ENCODE data around the gene RNF169. TPM values are rescaled to one million over a fixed set of nuclear protein-coding genes. Genes with fewer than 3 reads are reported as not detected.
"Not testable (repeated sequence)": the region's sequence is repeated elsewhere in the genome, so short reads cannot be mapped to it uniquely, and the experiment has no call there.

RNF169 gene
- polyA plus RNA-seq, 1 donor, result 15.5 TPM

DNA sequence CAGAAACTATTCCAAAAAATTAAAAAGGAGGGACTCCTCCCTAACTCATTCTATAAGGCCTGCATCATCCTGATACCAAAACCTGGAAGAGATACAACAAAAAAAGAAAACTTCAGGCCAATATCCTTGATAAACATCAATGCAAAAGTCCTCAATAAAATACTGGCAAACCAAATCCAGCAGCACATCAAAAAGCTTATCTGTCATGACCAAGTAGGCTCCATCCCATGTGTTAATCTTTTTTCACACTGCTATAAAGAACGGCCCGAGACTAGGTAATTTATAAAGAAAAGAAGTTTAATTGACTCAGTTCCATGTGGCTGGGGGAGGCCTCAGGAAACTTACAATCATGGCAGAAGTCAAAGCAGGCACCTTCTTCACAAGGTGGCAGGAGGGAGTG, 76.9 kb downstream of the RNF169 start:
- DNase-seq, result not testable (repeated sequence)

DNA sequence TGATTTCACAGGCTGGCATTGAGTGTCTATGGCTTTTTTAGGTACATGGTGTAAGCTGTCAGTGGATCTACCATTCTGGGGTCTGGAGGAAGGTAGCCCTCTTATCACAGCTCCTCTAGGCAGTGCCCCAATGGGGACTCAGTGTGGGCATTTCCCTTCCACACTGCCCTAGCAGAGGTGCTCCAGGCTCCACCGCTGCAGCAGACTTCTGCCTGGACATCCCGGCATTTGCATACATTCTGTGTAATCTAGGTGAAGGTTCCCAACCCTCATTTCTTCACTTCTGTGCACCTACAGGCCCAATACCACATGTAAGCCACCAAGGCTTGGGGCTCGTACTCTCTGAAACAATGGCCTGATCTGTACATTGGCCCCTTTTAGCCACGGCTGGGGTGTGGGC, 78.3 kb downstream of the RNF169 start:
- DNase-seq, result no peak

DNA sequence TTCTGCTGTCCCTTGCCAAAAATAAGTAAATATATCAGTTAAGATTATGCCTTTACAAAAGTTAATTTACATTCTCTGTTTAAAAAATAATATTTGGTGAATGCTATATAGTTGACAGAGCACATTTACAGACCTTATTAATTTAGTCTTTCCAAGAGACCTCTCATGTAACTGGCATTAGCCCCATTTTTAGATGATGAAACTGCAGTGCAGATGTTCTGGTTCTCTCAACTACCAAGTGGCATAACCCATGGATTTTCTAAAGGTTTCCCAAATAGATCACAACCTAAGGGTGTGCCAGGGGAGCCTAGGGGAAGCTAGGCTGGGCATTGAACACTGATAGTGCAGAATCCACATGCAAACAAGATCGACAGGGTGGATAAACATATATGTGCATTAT, 88.5 kb downstream of the RNF169 start:
- DNase-seq, result no peak

DNA sequence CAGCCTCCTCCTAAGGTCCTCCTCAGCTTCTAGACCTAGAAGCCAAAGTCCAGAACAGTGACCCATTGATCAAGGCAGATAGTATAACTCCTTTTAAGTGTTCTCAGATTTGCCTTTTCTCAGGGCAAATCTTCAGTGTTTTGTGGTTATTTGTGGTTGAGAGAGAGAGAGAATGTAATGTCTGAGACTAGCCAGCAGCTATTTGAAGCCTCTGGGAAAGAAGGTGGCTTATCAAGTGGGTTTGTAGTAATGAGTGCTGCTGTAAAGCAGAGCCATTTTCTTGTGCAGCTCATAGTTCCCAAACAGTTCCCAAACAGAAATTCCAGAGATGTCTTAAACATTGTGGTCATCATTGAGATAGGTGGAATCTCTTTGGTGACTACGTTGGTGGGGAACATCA, 89.5 kb downstream of the RNF169 start:
- no peak for DNase-seq

DNA sequence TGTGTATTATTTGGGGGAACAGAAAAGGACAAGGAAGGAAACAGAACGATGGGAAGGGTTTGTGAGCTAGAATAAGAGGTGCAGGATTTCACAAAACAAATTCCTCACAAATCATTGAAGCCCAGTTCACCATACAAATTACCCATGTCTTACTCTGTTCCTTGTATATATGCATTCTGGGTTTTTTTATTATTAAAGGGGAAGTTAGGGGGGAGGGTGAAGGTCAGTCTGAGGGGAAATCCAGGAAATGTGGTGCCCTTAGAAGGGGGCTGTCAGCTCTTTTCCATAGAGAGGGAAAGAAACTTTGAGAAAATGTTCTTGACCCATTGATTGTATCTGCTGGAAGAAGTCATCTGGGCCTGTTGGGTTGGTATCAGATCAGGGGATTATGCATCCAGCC, 90.8 kb downstream of the RNF169 start:
- no peak for DNase-seq

DNA sequence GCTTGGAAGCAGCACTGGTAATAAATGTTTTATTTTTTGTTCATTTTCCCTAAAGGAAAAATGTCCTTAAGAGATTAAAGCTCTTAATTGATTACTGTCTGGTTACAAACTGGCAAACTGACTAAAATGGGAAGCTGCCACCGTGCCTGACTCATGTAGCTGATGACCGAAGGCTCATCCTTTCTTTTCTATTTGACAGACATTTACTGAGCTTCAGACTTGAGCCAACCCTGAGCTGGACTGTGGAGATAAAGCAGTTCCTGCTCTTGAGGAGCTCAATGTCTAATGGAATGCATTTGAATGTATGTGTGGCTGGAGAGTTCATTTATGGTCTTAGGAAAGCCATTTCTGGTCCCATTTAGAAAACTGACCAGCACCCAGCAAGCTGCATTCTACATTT, 91.3 kb downstream of the RNF169 start:
- no peak for DNase-seq

DNA sequence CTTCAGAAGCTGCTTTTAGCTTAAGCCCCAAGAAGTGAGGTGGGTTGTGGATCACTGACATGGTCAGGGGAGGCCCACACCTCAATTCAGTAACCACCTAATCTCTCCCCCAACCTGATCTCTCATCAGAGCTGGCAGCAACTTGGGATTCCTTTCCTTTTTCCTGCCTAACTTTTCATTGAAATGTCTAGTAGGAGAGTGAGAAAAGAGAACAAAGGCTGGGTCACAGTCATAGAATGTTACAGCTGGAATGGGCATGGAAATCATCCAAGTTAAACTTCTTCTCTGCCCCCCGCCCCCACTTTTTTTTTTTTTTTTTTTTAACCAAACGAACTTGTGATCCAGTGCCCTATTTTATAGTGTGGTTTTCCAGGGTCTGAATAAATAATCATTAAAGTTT, 91.8 kb downstream of the RNF169 start:
- no peak for DNase-seq

DNA sequence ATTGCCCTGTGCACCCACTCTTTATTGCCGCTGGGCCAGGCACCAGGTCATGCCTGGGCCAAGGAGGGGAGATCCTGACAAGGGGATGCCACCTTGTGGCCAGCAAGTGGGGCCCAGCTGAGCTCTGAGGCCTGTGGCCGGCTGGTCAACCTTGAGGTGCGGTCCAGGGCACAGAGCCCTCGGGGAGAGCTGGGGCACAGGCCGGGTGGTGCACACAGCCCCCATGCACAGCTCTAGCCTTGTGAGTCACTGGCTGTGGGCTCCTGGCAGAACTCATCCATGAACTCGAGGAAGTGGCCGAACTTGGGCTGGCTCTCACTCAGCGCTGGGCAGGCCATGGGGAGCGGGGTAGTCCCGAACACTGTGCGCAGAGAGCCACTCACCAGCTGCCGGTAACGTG, 94.3 kb downstream of the RNF169 start:
- DNase-seq, result no peak

DNA sequence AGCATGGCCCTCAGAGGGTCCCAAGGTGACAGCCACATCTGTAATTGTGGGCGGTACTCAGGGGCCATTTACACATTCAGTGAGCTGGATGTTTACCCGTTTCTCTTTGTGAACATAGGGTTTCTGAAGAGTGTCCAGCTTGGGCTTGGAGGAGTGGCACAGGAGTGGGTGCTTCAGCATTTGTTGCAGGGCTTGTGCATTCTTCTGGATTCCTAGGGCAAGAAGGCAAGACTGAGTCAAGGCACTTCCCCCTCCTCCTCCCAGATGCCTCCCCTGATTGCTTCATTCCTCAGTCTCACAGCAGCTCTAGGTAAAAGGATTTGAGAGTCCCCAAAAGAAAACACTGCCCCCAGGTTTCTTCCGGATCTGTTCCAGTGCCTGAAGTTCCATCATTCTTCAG, 95.4 kb downstream of the RNF169 start:
- DNase-seq, result no peak

DNA sequence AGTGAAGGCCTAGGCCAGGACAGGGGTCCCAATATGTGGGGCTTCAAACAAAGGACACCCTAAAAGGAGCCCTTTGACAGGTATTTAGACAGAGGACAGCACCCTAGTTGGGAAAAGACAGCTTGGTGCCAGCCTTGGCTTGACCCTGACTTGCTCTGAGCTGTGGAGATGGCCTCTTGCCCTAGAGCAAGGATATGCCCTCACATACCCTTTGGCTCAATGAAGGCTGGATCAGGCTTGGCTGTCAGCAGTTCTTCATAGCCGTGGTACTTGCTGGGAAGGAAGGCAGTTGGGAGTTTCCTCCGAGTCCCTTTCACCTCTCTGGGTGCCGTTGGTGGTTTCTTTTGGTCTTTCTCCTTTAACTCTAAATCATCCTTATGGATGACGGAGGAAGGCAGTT, 96.2 kb downstream of the RNF169 start:
- DNase-seq, result no peak

DNA sequence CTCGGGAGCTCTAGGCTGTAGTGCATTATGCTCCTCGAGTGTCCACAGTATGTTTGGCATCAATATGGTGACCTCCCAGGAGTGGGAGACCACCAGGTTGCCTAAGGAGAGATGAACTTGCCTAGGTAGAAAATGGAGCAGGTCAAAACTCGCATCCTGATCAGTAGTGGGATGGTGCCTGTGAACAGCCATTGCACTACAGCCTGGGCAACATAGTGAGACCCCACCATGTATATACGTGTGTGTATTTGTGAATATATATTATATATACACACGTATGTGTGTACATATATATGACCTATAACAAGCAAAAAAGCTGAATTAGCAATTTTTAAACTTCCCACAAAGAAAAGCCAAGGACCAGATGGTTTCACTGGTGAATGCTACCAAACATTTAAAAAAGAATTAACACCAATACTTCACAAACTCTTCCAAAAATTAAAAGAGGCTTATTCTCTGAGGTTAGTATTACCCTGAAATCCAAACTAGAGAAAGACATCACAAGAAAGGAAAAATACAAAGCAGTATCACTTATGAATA, 97.4 kb downstream of the RNF169 start:
- no peak for DNase-seq

DNA sequence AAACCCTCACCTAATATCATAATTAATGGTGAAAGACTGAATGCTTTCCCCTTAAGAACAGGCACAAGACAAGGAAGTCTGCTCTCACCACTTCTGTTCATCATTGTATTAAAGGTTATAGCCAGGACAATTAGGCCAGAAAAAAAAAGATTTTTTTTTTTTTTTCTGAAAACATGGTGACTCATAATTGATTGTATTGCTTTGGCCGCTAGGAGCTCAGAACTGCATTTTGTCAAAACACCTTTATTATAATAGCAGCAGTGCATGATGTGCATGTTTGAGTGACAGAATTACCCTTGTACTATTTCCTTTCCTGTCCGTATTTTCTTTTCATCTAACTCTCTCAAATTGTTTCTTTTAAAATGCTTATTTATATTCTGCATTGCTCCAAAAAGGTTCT, 98.1 kb downstream of the RNF169 start:
- DNase-seq, result no peak

DNA sequence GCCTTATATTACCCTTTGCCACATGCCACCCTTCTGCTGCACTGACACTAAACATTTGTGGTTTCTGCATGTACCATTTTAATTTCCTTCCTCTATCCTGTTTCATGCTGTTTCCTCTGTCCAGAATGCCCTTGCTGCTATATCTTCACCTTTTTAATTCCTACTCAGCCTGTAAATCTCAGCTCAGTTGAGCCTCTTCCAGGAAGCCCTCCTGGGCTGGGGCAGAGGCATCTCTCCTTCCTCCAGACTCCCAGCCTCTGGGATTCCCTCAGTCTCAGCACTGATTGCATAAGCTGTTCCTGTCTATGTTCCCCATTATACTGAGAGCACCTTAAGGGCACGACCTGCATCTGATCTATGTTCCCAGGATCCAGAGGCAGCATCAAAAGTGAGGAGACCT, 98.7 kb downstream of the RNF169 start:
- no peak for DNase-seq

DNA sequence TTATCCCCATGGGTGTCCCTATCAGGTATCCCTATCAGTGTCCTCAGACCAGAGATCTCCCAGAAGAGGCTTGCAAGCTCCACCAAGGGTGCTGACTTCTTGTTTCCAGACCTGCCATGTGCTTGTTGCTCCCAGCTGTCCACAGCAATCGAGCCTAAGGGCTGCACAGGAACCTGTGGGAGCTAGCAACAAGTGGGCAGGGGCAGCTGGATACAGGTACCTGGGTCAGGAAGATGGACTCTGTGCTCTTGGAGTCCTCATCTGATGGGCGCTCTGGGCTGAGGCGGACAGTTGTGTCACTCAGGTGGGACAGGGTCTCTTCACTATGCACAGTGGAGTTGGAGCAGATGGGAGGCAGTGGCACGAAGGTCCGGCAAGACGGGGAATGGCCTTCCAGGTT, 99.2 kb downstream of the RNF169 start:
- DNase-seq, result no peak

DNA sequence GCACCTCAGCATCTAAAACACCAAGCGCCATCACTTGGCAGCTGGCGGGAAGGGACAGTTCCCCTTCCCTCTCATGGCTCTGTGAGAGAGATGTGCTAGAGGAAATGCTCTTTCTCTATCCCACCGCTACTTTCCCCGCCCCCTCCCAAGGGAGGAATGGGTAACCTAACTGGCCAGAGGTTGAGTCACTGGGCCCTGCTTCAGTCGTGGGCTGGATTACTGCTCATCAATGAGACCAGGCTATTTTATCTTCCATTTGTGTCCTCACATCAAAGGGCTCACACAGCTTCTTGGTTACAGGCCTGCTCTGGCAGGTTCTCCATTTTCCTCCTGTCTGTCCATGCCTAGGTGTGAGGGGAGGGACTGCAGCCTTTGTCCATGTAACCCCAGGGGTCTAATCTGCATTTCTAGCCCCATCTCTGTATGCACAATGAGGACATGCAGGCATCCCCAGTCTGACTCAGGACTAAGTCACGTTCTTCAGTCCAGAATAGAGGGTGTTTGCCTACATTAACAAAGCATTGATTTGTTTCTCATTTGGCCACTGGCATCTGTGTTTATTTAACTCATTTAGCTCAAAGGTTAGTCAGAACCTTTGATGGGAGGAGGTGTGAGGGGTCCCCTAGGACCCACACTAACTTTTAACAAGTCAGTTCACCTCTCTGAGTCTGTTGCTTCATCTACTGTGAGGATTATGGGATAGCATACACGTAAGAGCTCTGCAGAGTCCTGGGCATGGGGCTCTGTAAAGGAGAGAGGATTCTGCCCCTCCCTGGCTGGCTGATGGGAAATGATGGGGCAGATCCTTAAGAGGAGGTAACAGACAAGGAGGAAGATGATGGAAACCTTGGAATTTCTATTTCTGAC, 101.1 kb downstream of the RNF169 start:
- no peak for DNase-seq

DNA sequence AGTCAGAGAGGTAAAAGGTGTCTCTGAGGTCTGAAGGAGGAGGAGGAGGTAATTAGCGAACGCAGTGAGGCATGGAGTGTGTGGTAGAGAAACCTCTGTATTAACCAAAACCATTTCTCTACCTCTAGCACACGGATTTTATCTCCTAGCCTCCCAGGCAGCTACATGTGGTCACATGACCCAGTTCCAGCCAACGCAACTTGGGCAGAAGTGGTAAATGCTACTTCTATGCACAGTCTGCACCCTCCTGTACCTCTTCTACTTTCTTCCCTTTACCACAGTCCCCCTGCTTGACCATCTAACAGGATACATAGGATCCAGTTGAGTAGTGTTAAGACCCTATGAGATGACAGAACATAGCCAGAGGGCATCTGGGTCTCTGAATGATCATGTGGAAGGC, 104.6 kb downstream of the RNF169 start:
- DNase-seq, result no peak

DNA sequence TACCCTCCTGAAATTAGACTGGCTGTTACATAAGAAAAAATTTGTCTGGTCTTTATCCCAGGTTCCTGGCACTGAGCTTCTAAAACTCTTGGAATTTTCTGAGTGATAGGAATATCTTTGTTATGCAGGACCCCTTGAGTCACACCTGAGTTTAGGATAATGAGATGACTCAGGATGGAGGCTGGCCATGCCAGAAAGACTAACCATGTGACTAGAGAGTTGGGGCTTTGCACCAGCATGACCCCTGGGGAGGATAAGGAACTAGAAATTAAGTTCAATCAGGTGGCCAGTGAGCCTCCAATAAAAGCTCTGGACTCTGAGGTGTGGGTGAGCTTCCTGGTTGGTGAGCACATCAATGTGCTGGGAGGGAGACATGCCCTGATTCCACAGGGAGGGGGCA, 112.1 kb downstream of the RNF169 start:
- no peak for DNase-seq

DNA sequence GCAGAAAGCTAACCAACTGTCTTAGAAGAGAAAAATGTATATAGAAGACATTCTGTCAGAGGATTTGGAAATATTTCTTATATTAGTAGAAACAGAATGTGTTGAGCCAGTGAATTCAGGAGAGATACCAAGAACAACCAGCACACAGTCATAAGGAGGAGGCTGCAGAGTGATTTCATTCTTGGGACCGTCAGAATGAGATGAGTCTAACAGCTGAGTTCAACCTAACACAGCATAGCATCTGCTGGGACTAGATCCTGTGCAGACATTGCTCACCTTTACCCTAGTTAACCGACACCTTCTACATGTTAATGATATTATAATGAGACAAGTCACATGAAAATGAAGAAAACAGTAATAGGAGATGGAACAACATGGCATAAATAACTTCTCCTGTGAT, 114.8 kb downstream of the RNF169 start:
- DNase-seq, result no peak

DNA sequence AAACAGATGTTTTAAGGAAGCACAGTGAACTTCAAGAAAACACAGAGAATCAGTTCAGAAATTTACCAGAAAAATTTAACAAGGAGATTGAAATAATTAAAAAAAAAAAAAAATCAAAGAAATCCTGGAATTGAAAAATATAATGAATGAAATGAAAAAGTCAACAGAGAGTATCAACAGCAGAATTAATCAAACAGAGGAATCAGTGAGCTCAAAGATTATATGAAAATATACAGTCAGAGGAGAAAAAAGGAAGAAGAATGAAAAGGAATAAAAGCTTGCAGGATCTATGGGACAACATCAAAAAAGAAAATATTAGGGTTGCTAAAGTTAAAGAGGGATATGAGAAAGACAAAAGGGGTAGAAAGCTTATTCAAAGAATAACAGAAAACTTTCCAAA, 117.9 kb downstream of the RNF169 start:
- DNase-seq, result no peak

DNA sequence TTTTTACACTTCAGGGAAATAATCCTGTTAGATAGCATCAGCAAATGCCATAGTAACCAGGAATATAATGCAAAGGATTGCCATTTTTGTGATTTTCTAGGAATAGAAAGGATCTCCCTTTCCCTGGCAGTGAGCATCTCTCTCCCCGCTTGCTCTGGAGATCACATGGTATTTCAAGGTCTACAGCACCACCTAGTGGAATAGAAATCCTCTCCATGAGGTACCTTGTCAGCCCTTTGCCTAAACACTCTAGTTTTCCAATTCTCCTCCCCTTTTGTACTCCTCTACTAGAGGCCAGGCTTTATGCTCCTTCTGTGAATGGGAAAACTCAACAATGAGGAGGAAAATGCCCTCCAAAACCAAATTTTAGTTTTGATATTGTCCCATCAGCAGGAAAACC, 121.8 kb downstream of the RNF169 start:
- no peak for DNase-seq

DNA sequence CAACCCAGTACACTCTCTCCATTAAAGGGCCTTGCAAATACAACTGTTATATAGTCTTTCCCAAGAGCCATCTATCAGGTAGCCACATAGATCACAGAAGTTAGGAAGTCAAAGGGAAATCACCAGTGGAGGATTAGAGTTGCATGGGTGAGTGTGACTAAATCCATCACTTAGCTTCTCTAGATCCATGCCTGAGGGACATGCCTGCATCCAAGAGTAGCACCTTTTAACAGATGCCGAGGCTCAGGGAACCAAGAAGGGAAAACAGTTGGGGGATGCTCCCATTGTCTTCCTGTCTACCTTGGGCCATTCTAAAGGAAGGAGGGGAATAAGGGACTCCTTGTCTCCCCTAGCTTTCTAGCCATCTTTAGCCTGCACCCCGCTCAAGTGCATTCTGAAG, 122.4 kb downstream of the RNF169 start:
- DNase-seq, result no peak

DNA sequence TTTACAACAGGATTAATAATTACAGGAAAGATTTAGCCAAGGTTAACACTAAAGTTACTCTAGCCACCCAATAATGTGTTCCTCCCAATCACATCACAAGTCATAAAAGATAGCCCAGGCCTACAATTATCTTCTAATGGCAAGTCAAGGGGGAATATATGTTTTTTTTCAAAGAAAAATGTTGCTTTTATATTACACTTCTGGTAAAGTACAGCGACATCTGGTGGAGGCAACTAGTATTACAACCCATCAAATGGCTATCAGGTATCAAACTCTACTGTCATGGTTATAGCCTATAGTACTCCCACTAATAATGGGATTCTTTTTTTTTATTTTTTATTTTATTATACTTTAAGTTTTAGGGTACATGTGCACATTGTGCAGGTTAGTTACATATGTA, 128.5 kb downstream of the RNF169 start:
- no peak for DNase-seq
